ENCODE results near the gene CADPS. TPM values are rescaled to one million over a fixed set of nuclear protein-coding genes. Genes with fewer than 3 reads are reported as not detected.

CADPS gene
- polyA plus RNA-seq, 1 donor (not counting 4 experiments of a cell fraction or from before 2014, with no cell fraction given): not detected

- H3K4me2 ChIP-seq (ENCODE audit: control insufficient read depth, extremely low read depth, insufficient read depth, low read depth, low read length): no peak overlapping the region
- H3K4me1 ChIP-seq (ENCODE audit: control insufficient read depth, extremely low read depth, insufficient read depth, low read length): peaks cover 6% of the 10 kb centered on the region
- H3K9me1 ChIP-seq (ENCODE audit: control insufficient read depth, extremely low read depth, insufficient read depth, low read length): no peaks in the 10 kb centered on the region
- TF ChIP-seq CTCF (optimal IDR thresholded peaks at IDR 0.05 in 1 of 3, IDR thresholded peaks at IDR 0.05 in 1 of 3, conservative IDR thresholded peaks at IDR 0.05 in 1 of 3; ENCODE audit: extremely low read depth in 1 of 3, insufficient read depth in 2 of 3, low read length in 3 of 3) (no peak), EZH2 (IDR thresholded peaks at IDR 0.05; ENCODE audit: low read length) (no peak)
- no peak overlapping the region for H3K4me3 ChIP-seq (ENCODE audit: control insufficient read depth in 2 of 3, extremely low read depth in 1 of 3, insufficient read depth in 2 of 3, low read depth in 1 of 3, low read length in 3 of 3)
- DNase-seq (ENCODE audit: low read depth, low spot score): no peak
- FAIRE-seq: no peak
- dilution Hi-C loops (cut with MboI; ENCODE audit: extremely low pct_ligation_motif_present, low sequenced_read_pairs): no loop called here
- H3K36me3 ChIP-seq (ENCODE audit: control insufficient read depth in 2 of 2, extremely low read depth in 1 of 2, insufficient read depth in 2 of 2, low read length in 2 of 2): no peaks in the 10 kb centered on the region
- H4K20me1 ChIP-seq (ENCODE audit: control insufficient read depth, extremely low read depth, insufficient read depth, low read length): no peaks in the 10 kb centered on the region
- H3K9ac ChIP-seq (ENCODE audit: control insufficient read depth, extremely low read depth, insufficient read depth, low read length): no peak overlapping the region
- no peaks in the 10 kb centered on the region for H3K27me3 ChIP-seq (ENCODE audit: control insufficient read depth, extremely low read depth, insufficient read depth, low read length)
- no peaks in the 10 kb centered on the region for H3K79me2 ChIP-seq (ENCODE audit: control insufficient read depth, insufficient read depth, low read length)
- H3K9me3 ChIP-seq (ENCODE audit: control insufficient read depth, low read depth, low read length): no peaks in the 10 kb centered on the region
- no peak overlapping the region for H2AFZ ChIP-seq (ENCODE audit: control insufficient read depth, low read length)
- H3K27ac ChIP-seq (ENCODE audit: control insufficient read depth, insufficient read depth, low read length): no peak overlapping the region
Measured at GRCh38 chr3:62569609-62570008, 305.6 kb downstream of the CADPS start.

- no peaks in the 10 kb centered on the region for H3K27me3 ChIP-seq (ENCODE audit: control insufficient read depth, extremely low read depth, insufficient read depth, low read length)
- peak; percentile 71 for FAIRE-seq
- H4K20me1 ChIP-seq (ENCODE audit: control insufficient read depth, extremely low read depth, insufficient read depth, low read length): no peaks in the 10 kb centered on the region
- H2AFZ ChIP-seq (ENCODE audit: control insufficient read depth, low read length): no peak overlapping the region
- no peaks in the 10 kb centered on the region for H3K9me3 ChIP-seq (ENCODE audit: control insufficient read depth, low read depth, low read length)
- no peaks in the 10 kb centered on the region for H3K79me2 ChIP-seq (ENCODE audit: control insufficient read depth, insufficient read depth, low read length)
- DNase-seq (ENCODE audit: low read depth, low spot score): no peak
- no peaks in the 10 kb centered on the region for H3K36me3 ChIP-seq (ENCODE audit: control insufficient read depth in 2 of 2, extremely low read depth in 1 of 2, insufficient read depth in 2 of 2, low read length in 2 of 2)
- H3K4me3 ChIP-seq (ENCODE audit: control insufficient read depth in 2 of 3, extremely low read depth in 1 of 3, insufficient read depth in 2 of 3, low read depth in 1 of 3, low read length in 3 of 3): no peak overlapping the region
- peak overlapping the region; percentile 56 for H3K4me2 ChIP-seq (ENCODE audit: control insufficient read depth, extremely low read depth, insufficient read depth, low read depth, low read length)
- H3K9me1 ChIP-seq (ENCODE audit: control insufficient read depth, extremely low read depth, insufficient read depth, low read length): no peaks in the 10 kb centered on the region
- no peak overlapping the region for H3K27ac ChIP-seq (ENCODE audit: control insufficient read depth, insufficient read depth, low read length)
- H3K4me1 ChIP-seq (ENCODE audit: control insufficient read depth, extremely low read depth, insufficient read depth, low read length): peaks cover 8% of the 10 kb centered on the region
- no peak overlapping the region for H3K9ac ChIP-seq (ENCODE audit: control insufficient read depth, extremely low read depth, insufficient read depth, low read length)
- dilution Hi-C loops (cut with MboI; ENCODE audit: extremely low pct_ligation_motif_present, low sequenced_read_pairs): no loop called here
- TF ChIP-seq EZH2 (IDR thresholded peaks at IDR 0.05; ENCODE audit: low read length) (no peak), CTCF (optimal IDR thresholded peaks at IDR 0.05 in 1 of 3, IDR thresholded peaks at IDR 0.05 in 1 of 3, conservative IDR thresholded peaks at IDR 0.05 in 1 of 3; ENCODE audit: extremely low read depth in 1 of 3, insufficient read depth in 2 of 3, low read length in 3 of 3) (no peak)
Measured at GRCh38 chr3:62567097-62568021, 307.9 kb downstream of the CADPS start.
